Ammon's horn (tissue), 1 donor: Measurements from ENCODE around the gene AKAP6.
A peak's percentile ranks its signal among the peaks of the same experiment; 100 is the strongest.

Experiments used
- DNase-seq: peaks from one replicate; pipeline ENCODE4 v3.0.0-alpha.2; 2016; ENCODE audit warnings: low spot score

The AKAP6 gene

GRCh38 chr14:32824195-32824594 lies 495.1 kb downstream of the AKAP6 start:
- no peak for DNase-seq

GRCh38 chr14:32825058-32825457 lies 496.0 kb downstream of the AKAP6 start:
- DNase-seq: peak; percentile 65

GRCh38 chr14:32826404-32827082 lies 497.4 kb downstream of the AKAP6 start:
- DNase-seq: peak; percentile 87

- DNase-seq: no peak
These were observed 498.4 kb downstream of the AKAP6 start for GRCh38 chr14:32827514-32827913.

- no peak for DNase-seq
These were observed 506.8 kb downstream of the AKAP6 start for GRCh38 chr14:32835924-32836323.

GRCh38 chr14:32841698-32842097 lies 512.6 kb downstream of the AKAP6 start:
- DNase-seq: no peak

GRCh38 chr14:32846821-32847365 lies 517.8 kb downstream of the AKAP6 start:
- no peak for DNase-seq

GRCh38 chr14:32847867-32848266 lies 518.8 kb downstream of the AKAP6 start:
- DNase-seq: no peak

- DNase-seq: no peak
These were observed 536.8 kb downstream of the AKAP6 start for GRCh38 chr14:32865827-32866376.

GRCh38 chr14:32883188-32883587 lies 554.1 kb downstream of the AKAP6 start:
- no peak for DNase-seq
